ENCODE data around the gene GPR137.

GPR137 gene

GRCh38 chr11:64263947-64264317 lies 21.7 kb upstream of the GPR137 start:
- no peak overlapping the region for H3K27ac ChIP-seq
- no peaks in the 10 kb centered on the region for H3K9me3 ChIP-seq
- H3K4me3 ChIP-seq (ENCODE audit: low read depth in 1 of 2, low read length in 1 of 2): no peak overlapping the region
- peaks cover 14 to 15% of the 10 kb centered on the region in 2 experiments for H3K4me1 ChIP-seq (ENCODE audit: control insufficient read depth in 1 of 2, insufficient read depth in 1 of 2, low read depth in 1 of 2, low read length in 1 of 2)
- H3K27me3 ChIP-seq: no peaks in the 10 kb centered on the region
- no peak for TF ChIP-seq CTCF (IDR thresholded peaks at IDR 0.05)
- H3K36me3 ChIP-seq: peaks cover 58% of the 10 kb centered on the region

- no peak overlapping the region for H3K27ac ChIP-seq
- peaks cover 53% of the 10 kb centered on the region for H3K36me3 ChIP-seq
- TF ChIP-seq CTCF (IDR thresholded peaks at IDR 0.05): no peak
- H3K9me3 ChIP-seq: no peaks in the 10 kb centered on the region
- peaks cover 18 to 19% of the 10 kb centered on the region in 2 experiments for H3K4me1 ChIP-seq (ENCODE audit: control insufficient read depth in 1 of 2, insufficient read depth in 1 of 2, low read depth in 1 of 2, low read length in 1 of 2)
- H3K4me3 ChIP-seq (ENCODE audit: low read depth in 1 of 2, low read length in 1 of 2): no peak overlapping the region
- H3K27me3 ChIP-seq: no peaks in the 10 kb centered on the region
Observed at GRCh38 chr11:64264371-64264852, 21.2 kb upstream of the GPR137 start.

GRCh38 chr11:64265176-64266160 lies 20.2 kb upstream of the GPR137 start:
- TF ChIP-seq CTCF (IDR thresholded peaks at IDR 0.05): no peak
- H3K9me3 ChIP-seq: no peaks in the 10 kb centered on the region
- H3K36me3 ChIP-seq: peaks cover 52% of the 10 kb centered on the region
- peaks cover 22 to 24% of the 10 kb centered on the region in 2 experiments for H3K4me1 ChIP-seq (ENCODE audit: control insufficient read depth in 1 of 2, insufficient read depth in 1 of 2, low read depth in 1 of 2, low read length in 1 of 2)
- no peaks in the 10 kb centered on the region for H3K27me3 ChIP-seq
- H3K27ac ChIP-seq: no peak overlapping the region
- H3K4me3 ChIP-seq (ENCODE audit: low read depth in 1 of 2, low read length in 1 of 2): no peak overlapping the region

GRCh38 chr11:64266339-64266738 lies 19.3 kb upstream of the GPR137 start:
- H3K36me3 ChIP-seq: peaks cover 52% of the 10 kb centered on the region
- H3K9me3 ChIP-seq: no peaks in the 10 kb centered on the region
- H3K27me3 ChIP-seq: no peaks in the 10 kb centered on the region
- no peak overlapping the region for H3K27ac ChIP-seq
- no peak overlapping the region for H3K4me3 ChIP-seq (ENCODE audit: low read depth in 1 of 2, low read length in 1 of 2)
- peaks cover 27 to 28% of the 10 kb centered on the region in 2 experiments for H3K4me1 ChIP-seq (ENCODE audit: control insufficient read depth in 1 of 2, insufficient read depth in 1 of 2, low read depth in 1 of 2, low read length in 1 of 2)
- no peak for TF ChIP-seq CTCF (IDR thresholded peaks at IDR 0.05)

GRCh38 chr11:64267207-64267945 lies 18.3 kb upstream of the GPR137 start:
- Histone ChIP-seq H3K27ac (peak overlapping the region; percentile 98), H3K27me3 (no peaks in the 10 kb centered on the region), H3K9me3 (no peaks in the 10 kb centered on the region), H3K36me3 (peaks cover 42% of the 10 kb centered on the region), H3K4me1 (ENCODE audit: control insufficient read depth in 1 of 2, insufficient read depth in 1 of 2, low read depth in 1 of 2, low read length in 1 of 2) (peaks cover 36% of the 10 kb centered on the region in 2 experiments), H3K4me3 (ENCODE audit: low read depth in 1 of 2, low read length in 1 of 2) (peak overlapping the region in 1 of 2 experiments; percentile 99)
- no peak for TF ChIP-seq CTCF (IDR thresholded peaks at IDR 0.05)
